Stimulated activated effector memory CD8-positive, alpha-beta T cell treated with anti-CD3 and anti-CD28 coated beads, Interleukin-12 subunit alpha, Interleukin-12 subunit beta, amount 100 ng/mL, for 72 hours (primary cell): ENCODE measurements around the gene SPDYE17.
"Not testable (repeated sequence)": the region's sequence is repeated elsewhere in the genome, so short reads cannot be mapped to it uniquely, and the experiment has no call there.

ENCODE experiments used
- ATAC-seq: fragments of 150-1000 bp; cut with Tn5 transposase; 2 replicates; pipeline ENCODE4 v1.10.0; 2021
- DNase-seq, 2 donors: peaks; one replicate each; pipeline ENCODE4 v3.0.0; 2021 to 2022; ENCODE audit warnings: low spot score in 2 of 2
- H3K27ac Mint-ChIP-seq: one replicate; pipeline ENCODE4 v1.8.0; 2022; ENCODE audit warnings: mild to moderate bottlenecking, mixed read lengths
- H3K36me3 Mint-ChIP-seq: one replicate; pipeline ENCODE4 v1.8.0; 2022; ENCODE audit warnings: mild to moderate bottlenecking, mixed read lengths
- H3K4me1 Mint-ChIP-seq: one replicate; pipeline ENCODE4 v1.8.0; 2022; ENCODE audit warnings: mixed read lengths
- H3K4me3 Mint-ChIP-seq: one replicate; pipeline ENCODE4 v1.8.0; 2022; ENCODE audit warnings: mild to moderate bottlenecking, mixed read lengths
- H3K9me3 Mint-ChIP-seq: one replicate; pipeline ENCODE4 v1.8.0; 2022; ENCODE audit warnings: mixed read lengths

Gene SPDYE17

DNA sequence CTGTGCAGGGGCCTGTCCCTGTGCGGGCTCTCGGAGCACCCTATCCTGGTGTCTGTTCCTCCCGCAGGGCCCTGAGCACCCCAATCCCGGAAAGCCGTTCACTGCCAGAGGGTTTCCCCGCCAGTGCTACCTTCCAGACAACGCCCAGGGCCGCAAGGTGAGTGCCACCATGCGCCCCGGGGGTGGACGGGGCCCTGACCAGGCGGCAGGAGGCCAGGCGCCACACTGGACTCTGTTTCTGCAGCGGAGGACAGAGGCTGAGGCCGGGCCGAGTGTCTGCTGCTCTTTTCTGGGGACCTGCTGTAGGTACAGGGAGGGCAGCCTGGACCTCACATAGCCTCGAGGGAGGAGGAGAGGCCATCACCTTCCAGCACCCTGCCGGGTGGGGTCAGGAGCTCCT is 28.0 kb downstream of the SPDYE17 start:
- not testable (repeated sequence) for ATAC-seq, H3K27ac Mint-ChIP-seq
- peak in 1 of 2 donors; percentile 12 for DNase-seq

GRCh38 chr7:77003241-77003640 is 28.9 kb downstream of the SPDYE17 start:
- not testable (repeated sequence) for ATAC-seq, H3K36me3 Mint-ChIP-seq, H3K9me3 Mint-ChIP-seq, H3K4me1 Mint-ChIP-seq, H3K27ac Mint-ChIP-seq, H3K4me3 Mint-ChIP-seq, DNase-seq

More for the DNA sequence above, 28.0 kb downstream of the SPDYE17 start:
- not testable (repeated sequence) for H3K36me3 Mint-ChIP-seq, H3K4me3 Mint-ChIP-seq, H3K9me3 Mint-ChIP-seq, H3K4me1 Mint-ChIP-seq

GRCh38 chr7:77002678-77003233 is 29.4 kb downstream of the SPDYE17 start:
- ATAC-seq, H3K4me1 Mint-ChIP-seq, H3K27ac Mint-ChIP-seq, H3K36me3 Mint-ChIP-seq, H3K4me3 Mint-ChIP-seq, DNase-seq, H3K9me3 Mint-ChIP-seq: not testable (repeated sequence)

DNA sequence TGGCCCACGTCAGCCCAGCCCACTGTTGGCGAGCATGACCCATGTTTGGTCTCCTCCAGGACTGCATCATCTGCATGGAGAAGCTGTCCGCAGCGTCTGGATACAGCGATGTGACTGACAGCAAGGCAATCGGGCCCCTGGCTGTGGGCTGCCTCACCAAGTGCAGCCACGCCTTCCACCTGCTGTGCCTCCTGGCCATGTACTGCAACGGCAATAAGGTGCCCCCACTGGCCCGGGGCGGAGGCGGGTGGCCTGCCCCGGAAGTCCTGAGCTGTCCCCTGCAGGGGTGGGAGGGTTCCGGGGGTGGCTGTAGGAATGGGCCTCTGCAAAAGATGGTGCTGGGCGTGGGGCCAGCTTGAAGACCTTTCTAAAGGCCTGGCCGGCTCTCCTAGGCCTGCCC is 30.1 kb downstream of the SPDYE17 start:
- H3K4me1 Mint-ChIP-seq, H3K4me3 Mint-ChIP-seq, H3K27ac Mint-ChIP-seq, ATAC-seq, H3K9me3 Mint-ChIP-seq, H3K36me3 Mint-ChIP-seq, DNase-seq: not testable (repeated sequence)

DNA sequence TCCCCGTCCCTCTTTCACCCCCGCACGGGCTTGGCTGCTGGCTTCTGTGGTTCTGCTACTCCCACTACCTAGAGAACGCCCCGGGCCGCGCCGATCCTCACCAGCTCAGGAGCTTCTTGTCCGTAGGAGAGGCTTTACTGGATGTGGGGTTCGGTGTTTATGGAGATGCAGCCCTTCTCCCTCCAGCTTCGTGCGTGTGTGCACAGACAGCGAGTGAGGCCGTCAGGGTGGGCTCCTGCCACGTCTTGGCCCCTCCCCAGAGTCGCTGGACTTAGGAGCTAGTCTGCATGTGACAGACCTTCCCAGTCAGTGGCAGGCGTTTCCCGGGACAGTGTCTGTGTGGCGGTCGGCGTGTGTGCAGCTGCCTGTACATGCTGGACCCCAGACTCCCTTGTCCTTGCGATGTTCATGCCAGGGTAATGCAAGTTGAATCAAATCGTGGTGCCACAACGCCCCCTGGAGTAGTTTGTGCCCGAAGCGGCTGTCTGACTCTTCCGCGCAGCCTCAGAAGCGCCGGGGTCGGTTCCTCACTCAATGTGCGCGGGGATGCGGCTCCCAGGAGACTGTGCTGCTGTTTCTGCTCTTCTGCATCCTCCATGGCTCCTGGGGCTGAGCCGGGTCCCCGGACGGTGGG is 32.6 kb downstream of the SPDYE17 start:
- not testable (repeated sequence) for H3K36me3 Mint-ChIP-seq, H3K4me3 Mint-ChIP-seq, H3K9me3 Mint-ChIP-seq, H3K27ac Mint-ChIP-seq, H3K4me1 Mint-ChIP-seq
- DNase-seq = peak in 1 of 2 donors; percentile 49
- ATAC-seq = peak; percentile 31

DNA sequence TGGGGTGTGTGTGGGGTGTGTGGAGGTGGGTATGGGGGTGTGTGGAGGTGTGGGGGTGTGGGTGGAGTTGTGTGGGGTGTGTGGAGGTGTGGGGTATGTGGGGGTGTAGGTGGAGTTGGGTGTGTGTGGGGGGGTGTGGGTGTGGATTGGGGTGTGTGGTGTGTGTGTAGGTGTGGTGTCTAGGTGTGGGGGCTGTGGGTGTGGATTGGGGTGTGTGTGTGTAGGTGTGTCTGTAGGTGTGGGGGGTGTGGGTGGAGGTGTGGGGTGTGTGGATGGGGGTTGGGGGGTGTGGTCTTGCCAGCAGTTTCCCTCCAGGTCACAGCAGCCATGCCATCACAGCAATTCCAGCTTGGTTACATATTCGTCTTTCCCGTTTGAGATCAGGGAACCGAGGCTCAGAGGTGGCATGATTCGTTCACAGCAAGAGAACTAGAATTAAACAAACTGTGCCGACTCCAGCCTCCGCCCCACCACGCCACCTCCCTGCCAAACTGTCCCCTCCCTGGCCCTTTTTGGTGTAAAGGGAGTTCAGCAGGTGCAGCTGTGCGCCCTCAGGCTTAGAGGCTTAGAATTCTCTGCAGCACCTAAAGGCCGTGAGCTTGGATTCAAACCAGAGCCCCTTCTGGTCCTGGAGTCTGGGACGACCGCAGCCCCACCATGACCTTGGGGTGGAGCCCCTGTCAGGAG is 33.3 kb downstream of the SPDYE17 start:
- DNase-seq (peak in 1 of 2 donors; percentile 47), ATAC-seq (peak; percentile 22)
- H3K9me3 Mint-ChIP-seq, H3K36me3 Mint-ChIP-seq, H3K4me3 Mint-ChIP-seq, H3K4me1 Mint-ChIP-seq: not testable (repeated sequence)
- H3K27ac Mint-ChIP-seq = peak overlapping the region; percentile 17

DNA sequence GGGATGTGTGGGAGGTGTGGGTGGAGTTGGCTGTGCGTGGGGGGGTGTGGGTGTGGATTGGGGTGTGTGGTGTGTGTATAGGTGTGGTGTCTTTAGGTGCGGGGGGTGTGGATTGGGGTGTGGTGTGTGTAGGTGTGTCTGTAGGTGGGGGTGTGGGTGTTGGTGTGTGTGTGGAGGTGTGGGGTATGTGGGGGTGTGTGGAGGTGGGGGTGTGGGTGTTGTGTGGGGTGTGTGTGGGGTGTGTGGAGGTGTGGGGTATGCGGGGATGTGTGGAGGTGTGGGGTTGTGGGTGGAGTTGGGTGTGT is 33.9 kb downstream of the SPDYE17 start:
- no peak for DNase-seq
- no peak for ATAC-seq
- Mint-ChIP-seq H3K9me3 (no peaks in the 10 kb centered on the region), H3K27ac (peak overlapping the region; percentile 17), H3K4me3 (no peak overlapping the region), H3K4me1 (no peaks in the 10 kb centered on the region), H3K36me3 (peaks cover 5% of the 10 kb centered on the region)

DNA sequence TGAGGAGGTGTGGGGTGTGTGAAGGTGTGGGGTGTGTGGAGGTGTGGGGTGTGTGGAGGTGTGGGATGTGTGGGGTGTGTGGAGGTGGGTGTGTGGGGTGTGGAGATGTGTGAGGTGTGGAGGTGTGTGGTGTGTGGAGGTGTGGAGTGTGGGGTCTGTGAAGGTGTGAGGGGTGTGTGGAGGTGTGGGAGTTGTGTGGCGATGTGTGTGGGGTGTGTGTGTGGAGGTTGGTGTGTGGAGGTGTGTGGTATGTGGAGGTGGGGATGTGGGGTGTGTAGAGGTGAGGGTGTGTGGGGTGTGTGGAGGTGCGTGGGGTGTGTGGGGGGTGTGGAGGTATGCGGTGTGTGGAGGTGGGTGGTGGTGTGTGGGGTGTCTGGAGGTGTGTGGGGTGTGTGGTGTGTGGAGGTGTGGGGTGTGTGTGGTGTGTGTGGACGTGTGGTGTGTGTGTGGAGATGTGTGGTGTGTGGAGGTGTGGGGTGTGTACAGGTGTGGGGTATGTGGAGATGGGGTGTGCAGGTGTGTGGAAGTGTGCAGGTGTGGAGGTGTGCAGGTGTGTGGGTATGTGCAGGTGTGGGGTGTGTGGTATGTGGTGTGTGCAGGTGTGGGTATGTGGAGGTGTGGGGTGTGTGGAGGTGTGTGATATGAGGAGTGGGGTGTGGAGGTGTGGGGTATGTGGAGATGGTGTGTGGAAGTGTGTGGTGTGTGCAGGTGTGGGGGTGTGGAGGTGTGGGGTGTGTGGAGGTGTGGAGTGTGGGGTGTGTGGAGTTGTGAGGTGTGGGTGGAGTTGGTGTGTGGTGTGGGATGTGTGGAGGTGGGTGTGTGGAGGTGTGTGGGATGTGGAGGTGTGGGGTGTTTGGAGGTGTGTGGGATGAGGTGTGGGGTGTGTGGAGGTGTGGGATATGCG is 34.5 kb downstream of the SPDYE17 start:
- Mint-ChIP-seq H3K36me3 (peaks cover 5% of the 10 kb centered on the region), H3K4me3 (no peak overlapping the region), H3K4me1 (no peaks in the 10 kb centered on the region), H3K27ac (peak overlapping the region; percentile 52), H3K9me3 (no peaks in the 10 kb centered on the region)
- peak in 1 of 2 donors; percentile 40 for DNase-seq
- ATAC-seq = peak; percentile 33

- H3K4me1 Mint-ChIP-seq, H3K9me3 Mint-ChIP-seq, DNase-seq, H3K4me3 Mint-ChIP-seq, H3K36me3 Mint-ChIP-seq: not testable (repeated sequence)
- ATAC-seq = peak; percentile 5
- peak overlapping the region; percentile 52 for H3K27ac Mint-ChIP-seq
Measured at GRCh38 chr7:76996932-76997331, 35.2 kb downstream of the SPDYE17 start.

DNA sequence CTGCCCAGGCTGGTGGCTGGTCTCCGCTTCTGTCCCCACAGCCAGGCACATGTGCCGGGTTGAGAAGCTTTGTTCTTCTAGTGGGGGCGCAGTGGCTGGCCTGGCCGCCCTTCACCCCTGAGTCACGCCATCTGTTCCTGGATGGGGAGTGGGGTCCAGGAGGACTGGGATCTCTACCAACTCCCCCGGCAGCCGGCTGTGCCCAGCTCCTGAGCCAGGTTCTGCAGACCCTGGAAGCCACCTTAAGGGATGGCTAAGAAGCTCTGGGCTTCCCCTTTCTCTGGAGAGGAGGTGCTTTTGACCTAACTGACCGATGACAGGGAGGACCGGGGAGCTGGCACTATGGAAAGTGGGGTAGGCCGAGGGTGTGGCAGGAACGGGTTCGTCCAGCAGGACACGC is 37.9 kb downstream of the SPDYE17 start:
- H3K36me3 Mint-ChIP-seq, H3K27ac Mint-ChIP-seq, H3K4me1 Mint-ChIP-seq, H3K9me3 Mint-ChIP-seq, DNase-seq, H3K4me3 Mint-ChIP-seq, ATAC-seq: not testable (repeated sequence)

DNA sequence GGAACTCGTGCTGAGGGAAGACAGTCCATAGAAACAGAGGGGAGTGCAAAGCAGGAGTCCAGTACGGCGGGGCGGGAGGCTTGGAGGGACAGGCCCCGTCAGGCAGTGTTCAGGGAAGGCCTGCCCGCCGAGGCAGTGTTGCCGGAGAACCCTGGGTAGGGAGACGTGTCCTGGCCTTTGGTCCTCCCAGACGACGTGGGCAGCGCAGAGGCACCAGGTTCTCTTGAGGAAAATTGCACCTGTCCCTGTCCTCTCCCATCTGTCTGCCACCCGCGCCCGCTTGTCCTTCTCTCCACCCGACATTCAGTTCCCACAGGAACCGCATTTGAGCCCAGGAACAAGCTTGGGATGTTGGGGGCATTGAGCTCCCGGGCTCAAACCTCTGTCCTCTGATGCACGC is 38.3 kb downstream of the SPDYE17 start:
- not testable (repeated sequence) for DNase-seq, H3K4me1 Mint-ChIP-seq, H3K4me3 Mint-ChIP-seq, H3K27ac Mint-ChIP-seq, H3K9me3 Mint-ChIP-seq, ATAC-seq, H3K36me3 Mint-ChIP-seq

DNA sequence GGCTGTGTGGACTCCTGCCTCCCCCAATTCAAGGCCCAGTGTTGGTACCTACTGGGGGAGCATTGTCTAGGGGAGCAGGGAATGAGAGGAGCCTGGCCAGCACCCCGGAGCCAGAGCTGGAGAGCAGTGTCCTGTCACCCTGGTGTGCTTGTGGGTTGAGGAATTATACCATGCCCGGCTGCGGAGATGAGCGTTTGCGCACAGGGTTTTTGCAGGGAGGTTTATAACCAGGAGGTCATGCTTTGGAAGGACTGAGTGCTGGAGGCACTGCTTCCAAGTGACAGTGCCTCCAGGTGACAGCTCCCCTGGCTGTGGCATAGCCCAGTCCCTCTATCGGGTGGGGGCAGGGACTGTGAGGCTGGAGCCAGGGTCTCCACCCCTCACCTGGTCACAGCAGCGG is 39.3 kb downstream of the SPDYE17 start:
- H3K4me1 Mint-ChIP-seq, ATAC-seq, H3K9me3 Mint-ChIP-seq, DNase-seq, H3K27ac Mint-ChIP-seq, H3K36me3 Mint-ChIP-seq, H3K4me3 Mint-ChIP-seq: not testable (repeated sequence)

DNA sequence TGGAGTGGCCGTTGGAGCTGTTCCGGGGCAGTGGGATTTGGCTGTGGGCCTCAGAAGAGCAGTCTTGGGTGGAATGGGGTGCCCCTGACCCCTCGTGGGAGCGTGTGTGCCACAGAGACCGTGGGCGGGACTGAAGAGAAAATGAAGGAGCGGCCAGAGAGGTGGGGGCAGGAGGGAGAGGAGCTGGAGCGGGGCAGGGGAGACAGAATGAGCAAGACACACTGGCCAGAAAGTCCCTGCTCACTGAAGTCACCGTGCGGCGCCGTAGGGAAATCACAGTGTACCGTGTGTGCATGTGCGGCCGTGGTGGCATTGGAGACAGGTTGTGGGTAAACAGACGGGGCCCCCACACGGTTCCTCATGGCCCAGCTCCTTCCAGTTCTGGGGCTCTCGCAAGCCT is 40.0 kb downstream of the SPDYE17 start:
- not testable (repeated sequence) for H3K4me3 Mint-ChIP-seq, H3K4me1 Mint-ChIP-seq, H3K27ac Mint-ChIP-seq, H3K36me3 Mint-ChIP-seq, H3K9me3 Mint-ChIP-seq, ATAC-seq, DNase-seq

- H3K9me3 Mint-ChIP-seq, H3K4me1 Mint-ChIP-seq, DNase-seq, H3K36me3 Mint-ChIP-seq, ATAC-seq, H3K27ac Mint-ChIP-seq, H3K4me3 Mint-ChIP-seq: not testable (repeated sequence)
Measured at GRCh38 chr7:76990202-76990601, 42.0 kb downstream of the SPDYE17 start.

DNA sequence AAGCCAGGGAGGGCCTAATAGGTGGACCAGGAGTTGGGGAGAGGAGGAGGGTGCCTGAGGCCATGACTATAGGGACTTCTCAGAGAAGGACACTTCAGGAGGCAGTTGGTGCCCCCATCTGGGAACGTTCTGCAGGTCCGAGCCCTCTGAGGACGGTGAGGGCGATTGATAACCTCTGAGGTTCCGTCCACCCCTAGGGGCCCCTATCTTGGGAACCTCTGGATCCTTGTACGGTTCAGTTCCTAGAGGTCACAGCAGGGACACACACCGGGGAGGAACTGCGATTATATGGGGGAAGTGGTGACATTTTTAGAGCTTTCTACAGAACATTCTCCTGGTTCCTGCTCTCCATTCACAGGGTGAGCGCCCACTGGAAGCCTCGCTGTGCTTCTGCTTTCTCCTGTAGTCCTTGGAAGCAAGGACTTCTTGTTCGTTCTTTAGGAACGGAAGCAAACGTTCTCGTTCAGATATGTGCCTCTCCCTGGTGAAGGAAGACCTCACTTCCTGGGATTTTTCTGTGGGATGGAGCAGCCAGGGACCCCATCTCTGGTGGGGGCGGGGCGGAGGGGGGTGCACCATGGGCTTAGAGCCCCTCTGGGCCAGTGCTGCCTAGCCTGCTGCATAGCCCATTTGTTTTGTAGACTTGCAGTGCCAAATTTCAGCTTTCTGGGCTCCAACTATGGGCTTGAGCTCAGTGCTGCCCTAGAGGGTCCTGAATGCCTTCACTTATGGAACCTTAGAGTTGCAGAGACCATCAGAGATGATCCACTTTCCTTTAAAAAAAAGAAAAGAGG is 46.0 kb downstream of the SPDYE17 start:
- H3K9me3 Mint-ChIP-seq, H3K4me1 Mint-ChIP-seq, H3K4me3 Mint-ChIP-seq, H3K27ac Mint-ChIP-seq, ATAC-seq, H3K36me3 Mint-ChIP-seq, DNase-seq: not testable (repeated sequence)
